Testis (tissue), 3 donors: ENCODE measurements around the gene MEIOB. TPM values are rescaled to one million over a fixed set of nuclear protein-coding genes. Genes with fewer than 3 reads are reported as not detected.

Source experiments
- DNase-seq: peaks from one replicate; pipeline ENCODE4 v3.0.0-alpha.2; 2019
- H3K27ac ChIP-seq, 2 donors: fragments of 200-600 bp; sonication (generic); one replicate each; pipeline ENCODE4 v1.5.1; 2019
- H3K27me3 ChIP-seq: fragments of 200-600 bp; sonication (generic); one replicate; pipeline ENCODE4 v1.5.1; 2019
- H3K36me3 ChIP-seq: fragments of 200-600 bp; sonication (generic); one replicate; pipeline ENCODE4 v1.5.1; 2017; ENCODE audit warnings: low read depth; ENCODE audit errors: missing control alignments
- H3K4me1 ChIP-seq: fragments of 200-600 bp; sonication (generic); one replicate; pipeline ENCODE4 v1.5.1; 2019
- H3K4me3 ChIP-seq, 2 donors: fragments of 200-600 bp; sonication (generic); one replicate each; pipeline ENCODE4 v1.5.1; 2017 to 2019
- H3K9me3 ChIP-seq: fragments of 200-600 bp; sonication (generic); one replicate; pipeline ENCODE4 v1.5.1; 2017
- CTCF ChIP-seq, 3 experiments: fragments of 450-650 bp in 2 of 3; fragments of 200-600 bp in 1 of 3; sonication (generic) in 1 of 3; IDR thresholded peaks; one replicate each; pipeline ENCODE4 v1.5.1; 2016 to 2019; ENCODE audit warnings: antibody characterized with exemption in 3 of 3, mild to moderate bottlenecking in 2 of 3, moderate library complexity in 1 of 3
- POLR2A ChIP-seq: fragments of 450-650 bp; IDR thresholded peaks from one replicate; pipeline ENCODE4 v1.6.1; 2017; ENCODE audit warnings: antibody characterized with exemption, mild to moderate bottlenecking, moderate library complexity
- whole genome bisulfite sequencing, 2 donors: methylation state at CpG; one replicate each; pipeline ENCODE4 v1.1.5; 2018; 5-methylcytosine and 5-hydroxymethylcytosine counted together
- intact Hi-C: fragments of 100-400 bp; cut with DNase I; formaldehyde crosslinking; loops from one replicate; pipeline ENCODE4 v1.15.1; 2023; ENCODE audit warnings: low total_unique reads
- polyA plus RNA-seq: library from polyadenylated mRNA; stranded (reverse); fragments of 350-450 nt; fragmentation: Illumina TruSeq; extraction: RNeasy Lipid Tissue Mini Kit (QIAGEN cat#74804); gene quantifications from one replicate; pipeline ENCODE4 v1.2.3, GENCODE V29; 2014; ENCODE audit warnings: low read depth, low replicate concordance; ENCODE audit not compliant: insufficient read depth
- total RNA-seq, 2 donors: library from RNA; depleted of rRNA; stranded (reverse); fragments of >200 nt; gene quantifications; one replicate each; pipeline ENCODE4 v1.2.3, GENCODE V29; 2016

The MEIOB gene
- total and polyA plus RNA-seq, 3 donors from 2014 or later, result 34.6 to 53.9 (median 53.8) TPM

GRCh38 chr16:1874854-1875253, 2.9 kb upstream of the MEIOB start:
- 48 to 61% methylated on average over 6 of the region's 6 CpGs for WGBS, 2 donors
- Histone ChIP-seq H3K4me3 (no peak overlapping the region), H3K9me3 (no peaks in the 10 kb centered on the region), H3K27me3 (no peaks in the 10 kb centered on the region), H3K4me1 (no peaks in the 10 kb centered on the region), H3K36me3 (no peaks in the 10 kb centered on the region), H3K27ac (no peak overlapping the region)
- intact Hi-C loops, result no loop called here
- no peak for DNase-seq
- no peak for TF ChIP-seq POLR2A
- no peak for TF ChIP-seq CTCF (IDR thresholded peaks at IDR 0.05)

GRCh38 chr16:1870365-1871082, 1.4 kb downstream of the MEIOB start:
- H3K36me3 ChIP-seq, result no peaks in the 10 kb centered on the region
- 47 to 57% methylated on average over 9 of the region's 9 CpGs for WGBS, 2 donors
- H3K9me3 ChIP-seq, result no peaks in the 10 kb centered on the region
- no peak overlapping the region for H3K27ac ChIP-seq
- H3K27me3 ChIP-seq, result no peaks in the 10 kb centered on the region
- TF ChIP-seq POLR2A (no peak), CTCF (IDR thresholded peaks at IDR 0.05) (no peak)
- no peak overlapping the region for H3K4me3 ChIP-seq
- intact Hi-C loops, result no loop called here
- no peak for DNase-seq
- H3K4me1 ChIP-seq, result no peaks in the 10 kb centered on the region

- no peak for TF ChIP-seq POLR2A
- intact Hi-C loops, result no loop called here
- Histone ChIP-seq H3K4me3 (no peak overlapping the region), H3K9me3 (no peaks in the 10 kb centered on the region), H3K36me3 (no peaks in the 10 kb centered on the region), H3K27ac (no peak overlapping the region), H3K4me1 (no peaks in the 10 kb centered on the region), H3K27me3 (no peaks in the 10 kb centered on the region)
- no peak for DNase-seq
- 78 to 81% methylated on average over 6 of the region's 6 CpGs for WGBS, 2 donors
Measured at GRCh38 chr16:1865902-1866690, 5.9 kb downstream of the MEIOB start.

GRCh38 chr16:1863681-1864460, 8.1 kb downstream of the MEIOB start:
- Histone ChIP-seq H3K27me3 (no peaks in the 10 kb centered on the region), H3K9me3 (no peaks in the 10 kb centered on the region), H3K4me3 (no peak overlapping the region), H3K27ac (no peak overlapping the region), H3K36me3 (no peaks in the 10 kb centered on the region), H3K4me1 (no peaks in the 10 kb centered on the region)
- intact Hi-C loops, result no loop called here
- 24 to 39% methylated on average over 4 of the region's 4 CpGs for WGBS, 2 donors
- no peak for DNase-seq
- TF ChIP-seq POLR2A, result no peak
- TF ChIP-seq CTCF (IDR thresholded peaks at IDR 0.05), result peak in 1 of 3 experiments; percentile 71

GRCh38 chr16:1862394-1862793, 9.6 kb downstream of the MEIOB start:
- no peaks in the 10 kb centered on the region for H3K27me3 ChIP-seq
- WGBS, 2 donors, result 83 to 84% methylated on average over 9 of the region's 9 CpGs
- DNase-seq, result no peak
- H3K9me3 ChIP-seq, result no peaks in the 10 kb centered on the region
- TF ChIP-seq CTCF (IDR thresholded peaks at IDR 0.05) (no peak), POLR2A (no peak)
- H3K4me1 ChIP-seq, result no peaks in the 10 kb centered on the region
- H3K27ac ChIP-seq, result no peak overlapping the region
- intact Hi-C loops, result no loop called here
- H3K36me3 ChIP-seq, result no peaks in the 10 kb centered on the region
- no peak overlapping the region for H3K4me3 ChIP-seq
